Aorta (tissue), 5 donors: Measurements from ENCODE around the gene TAF6. TPM values are rescaled to one million over a fixed set of nuclear protein-coding genes. Genes with fewer than 3 reads are reported as not detected.
A peak's percentile ranks its signal among the peaks of the same experiment; 100 is the strongest.

Experiments used
- ATAC-seq: fragments of 200-7000 bp; cut with Tn5 transposase; one replicate; pipeline ENCODE4 v1.9.1; 2022; ENCODE audit warnings: moderate library complexity; ENCODE audit not compliant: low FRiP score
- DNase-seq, 2 donors: peaks; one replicate each; pipeline ENCODE4 v3.0.0-alpha.2; 2020
- H3K27ac ChIP-seq, 2 donors: one replicate each; pipeline ENCODE4 v1.5.1; 2013; ENCODE audit warnings: low read length in 2 of 2, mild to moderate bottlenecking in 2 of 2, moderate library complexity in 2 of 2, control low read depth in 1 of 2, inconsistent platforms in 1 of 2, low read depth in 1 of 2
- H3K27me3 ChIP-seq, 2 donors: one replicate each; pipeline ENCODE4 v1.6.1; 2013; ENCODE audit warnings: control low read depth in 1 of 2, low read length in 1 of 2, mild to moderate bottlenecking in 1 of 2, moderate library complexity in 1 of 2; ENCODE audit not compliant: insufficient read depth in 2 of 2, control insufficient read depth in 1 of 2
- H3K36me3 ChIP-seq, 2 donors: one replicate each; pipeline ENCODE4 v1.6.1; 2013; ENCODE audit warnings: control low read depth in 1 of 2, low read length in 1 of 2, mild to moderate bottlenecking in 1 of 2; ENCODE audit not compliant: insufficient read depth in 2 of 2, control insufficient read depth in 1 of 2
- H3K4me1 ChIP-seq, 2 donors: one replicate each; pipeline ENCODE4 v1.6.1; 2013; ENCODE audit warnings: low read length in 2 of 2, control low read depth in 1 of 2, mild to moderate bottlenecking in 1 of 2, moderate library complexity in 1 of 2; ENCODE audit not compliant: insufficient read depth in 2 of 2, control insufficient read depth in 1 of 2
- H3K4me3 ChIP-seq, 2 donors: one replicate each; pipeline ENCODE4 v1.5.1; 2013; ENCODE audit warnings: low read length in 2 of 2, control low read depth in 1 of 2, mild to moderate bottlenecking in 1 of 2
- H3K9me3 ChIP-seq: one replicate; pipeline ENCODE4 v1.6.1; 2013; ENCODE audit warnings: mild to moderate bottlenecking, low read length; ENCODE audit not compliant: control insufficient read depth
- WGBS, 2 donors: extraction: QIAGEN DNeasy Blood & Tissue Kit; methylation state at CpG; one replicate each; pipeline ENCODE4 v1.1.7; 2013; 5-methylcytosine and 5-hydroxymethylcytosine counted together
- intact Hi-C, 2 donors: fragments of 100-400 bp; cut with DNase I; formaldehyde crosslinking; loops; one replicate each; pipeline versions ENCODE4 v1.14.2 to v1.15.0; 2022
- polyA plus RNA-seq, 2 donors: library from polyadenylated mRNA; stranded (reverse); fragments of 200-250 nt; gene quantifications; one replicate each; pipeline ENCODE4 v1.2.3, GENCODE V29; 2013
- total RNA-seq, 2 donors: library from RNA; stranded (reverse); fragmentation: NEBNext Ultra II Directional; extraction: Animal tissue kit (Norgen Biotek cat#: 25700); gene quantifications; one replicate each; pipeline ENCODE4 v1.2.1, GENCODE V29; 2021
- donor health status: healthy with polysubstance abuse.
- donor health status: Bipolar disorder and iron deficiency.
- donor health status: DM: no; HTN: no; CAD: no.
- donor health status: DM: no; HTN: no; CAD: no.
- donor health status: DM: yes; HTN: yes; CAD: no.

The TAF6 gene
- total and polyA plus RNA-seq, 4 donors, result 24.2 to 39.3 (median 35.2) TPM

DNA sequence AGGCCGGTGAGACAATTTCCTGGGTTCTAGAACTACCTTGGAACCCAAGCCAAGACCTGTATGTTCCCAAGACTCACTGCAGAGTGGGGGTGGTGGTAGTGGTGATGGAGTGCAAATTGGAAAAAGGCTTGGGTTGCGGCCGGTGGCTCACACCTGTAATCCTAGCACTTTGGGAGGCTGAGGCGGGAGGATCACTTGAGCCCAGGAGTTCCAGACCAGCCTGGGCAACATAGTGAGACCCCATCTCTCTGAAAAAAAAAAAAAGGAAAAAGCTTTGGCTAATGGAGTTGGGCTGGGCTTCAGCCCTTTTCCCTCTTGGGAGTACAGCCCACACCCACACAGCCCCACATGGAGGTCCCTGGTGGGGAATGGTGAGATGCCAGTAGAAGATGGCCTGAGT is 13.6 kb downstream of the TAF6 start:
- peaks cover 0 to 7% of the 10 kb centered on the region in 2 donors for H3K36me3 ChIP-seq
- intact Hi-C loops, result no loop called here
- H3K27ac ChIP-seq, result no peak overlapping the region
- H3K4me1 ChIP-seq, result no peaks in the 10 kb centered on the region
- no peaks in the 10 kb centered on the region for H3K27me3 ChIP-seq
- no peaks in the 10 kb centered on the region for H3K9me3 ChIP-seq
- WGBS, 2 donors, result 91 to 94% methylated on average over 4 of the region's 4 CpGs
- ATAC-seq, result no peak
- no peak for DNase-seq
- no peak overlapping the region for H3K4me3 ChIP-seq

- no peaks in the 10 kb centered on the region for H3K9me3 ChIP-seq
- peaks cover 0 to 5% of the 10 kb centered on the region in 2 donors for H3K36me3 ChIP-seq
- H3K4me3 ChIP-seq, result no peak overlapping the region
- H3K4me1 ChIP-seq, result no peaks in the 10 kb centered on the region
- ATAC-seq (no peak), DNase-seq (no peak)
- WGBS, 2 donors, result 78 to 80% methylated on average over 16 to 17 of the region's 17 CpGs
- intact Hi-C loops, result no loop called here
- no peak overlapping the region for H3K27ac ChIP-seq
- H3K27me3 ChIP-seq, result no peaks in the 10 kb centered on the region
Measured at GRCh38 chr7:100102950-100103840, 16.0 kb downstream of the TAF6 start.

- DNase-seq (peak; percentile 99 to 100), ATAC-seq (peak; percentile 97)
- Histone ChIP-seq H3K4me3 (peak within 1 kb of the TSS; percentile 81 to 88), H3K4me1 (no peaks in the 10 kb centered on the region), H3K27me3 (no peaks in the 10 kb centered on the region), H3K9me3 (no peaks in the 10 kb centered on the region), H3K36me3 (peaks cover 0 to 4% of the 10 kb centered on the region in 2 donors), H3K27ac (peak within 1 kb of the TSS in 1 of 2 donors; percentile 49)
- WGBS, 2 donors, result 0 to 1% methylated on average over 71 to 80 of the region's 80 CpGs
- intact Hi-C loops, result loop anchor here in 1 of 2 donors (2.0 kb wide), 2 partner anchors 18 to 26 kb away; partner anchors contain the start of genes CNPY4, MBLAC1 and TAF6
Measured at GRCh38 chr7:100101016-100101862, 17.9 kb downstream of the TAF6 start, which contains the start of the genes AP4M1 and MCM7. AP4M1 (plus strand) TSS chr7:100101643; CDS start chr7:100101715, 72 bp downstream. MCM7 (minus strand) TSS chr7:100101397; CDS start chr7:100101294, 103 bp downstream.

DNA sequence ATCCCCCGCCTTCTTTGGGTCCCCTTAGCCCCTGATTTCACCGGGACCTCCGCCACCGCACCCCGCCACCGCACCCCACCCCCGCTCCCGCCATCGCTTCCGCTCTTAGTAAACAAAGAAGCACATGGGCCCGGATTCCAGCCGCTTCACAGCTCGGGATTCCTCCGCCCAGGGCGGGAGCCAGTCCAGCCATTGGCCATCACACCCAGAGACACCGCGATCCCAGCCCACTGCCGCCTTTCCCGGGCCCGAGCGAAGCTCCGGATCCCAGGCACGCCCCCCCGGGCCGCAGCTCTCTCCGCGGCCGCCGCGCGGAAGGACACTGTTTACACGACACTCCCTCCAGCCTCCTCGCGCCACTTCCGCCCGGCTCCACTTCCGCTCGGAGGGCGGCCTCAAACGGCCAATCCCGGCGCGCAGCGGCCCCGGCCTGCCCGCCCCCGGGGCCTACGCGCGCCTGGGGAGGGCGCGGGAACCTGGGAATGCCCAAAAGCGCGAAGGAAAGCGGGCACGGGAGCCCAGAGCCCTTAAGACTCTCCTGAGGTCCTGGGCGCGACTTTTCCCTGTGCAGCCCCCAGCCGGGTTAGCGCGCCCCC is 18.6 kb downstream of the TAF6 start:
- intact Hi-C loops, result loop anchor here in 1 of 2 donors (1.0 to 2.0 kb wide), 3 partner anchors 18 to 51 kb away; partner anchors contain the start of genes CNPY4, MBLAC1, TAF6 and ZSCAN21
- Histone ChIP-seq H3K27me3 (no peaks in the 10 kb centered on the region), H3K4me1 (no peaks in the 10 kb centered on the region), H3K9me3 (no peaks in the 10 kb centered on the region), H3K27ac (no peak overlapping the region), H3K4me3 (peak overlapping the region; percentile 81 to 88), H3K36me3 (peaks cover 0 to 1% of the 10 kb centered on the region in 2 donors)
- DNase-seq (peak; percentile 96 to 98), ATAC-seq (peak; percentile 96)
- WGBS, 2 donors, result 0% methylated on average over 55 to 61 of the region's 61 CpGs

GRCh38 chr7:100099452-100099851 is 19.7 kb downstream of the TAF6 start:
- intact Hi-C loops, result no loop called here
- Histone ChIP-seq H3K27me3 (no peaks in the 10 kb centered on the region), H3K9me3 (no peaks in the 10 kb centered on the region), H3K4me3 (peak overlapping the region in 1 of 2 donors; percentile 88), H3K4me1 (no peaks in the 10 kb centered on the region), H3K27ac (no peak overlapping the region), H3K36me3 (peaks cover 0 to 1% of the 10 kb centered on the region in 2 donors)
- DNase-seq (no peak), ATAC-seq (no peak)
- 75 to 79% methylated on average over 12 of the region's 12 CpGs for WGBS, 2 donors

- Histone ChIP-seq H3K27ac (no peak overlapping the region), H3K36me3 (peaks cover 0 to 1% of the 10 kb centered on the region in 2 donors), H3K9me3 (no peaks in the 10 kb centered on the region), H3K4me1 (no peaks in the 10 kb centered on the region), H3K27me3 (no peaks in the 10 kb centered on the region), H3K4me3 (no peak overlapping the region)
- ATAC-seq (no peak), DNase-seq (no peak)
- WGBS, 2 donors, result 82 to 83% methylated on average over 10 of the region's 10 CpGs
- intact Hi-C loops, result no loop called here
Measured at GRCh38 chr7:100098913-100099312, 20.2 kb downstream of the TAF6 start.

DNA sequence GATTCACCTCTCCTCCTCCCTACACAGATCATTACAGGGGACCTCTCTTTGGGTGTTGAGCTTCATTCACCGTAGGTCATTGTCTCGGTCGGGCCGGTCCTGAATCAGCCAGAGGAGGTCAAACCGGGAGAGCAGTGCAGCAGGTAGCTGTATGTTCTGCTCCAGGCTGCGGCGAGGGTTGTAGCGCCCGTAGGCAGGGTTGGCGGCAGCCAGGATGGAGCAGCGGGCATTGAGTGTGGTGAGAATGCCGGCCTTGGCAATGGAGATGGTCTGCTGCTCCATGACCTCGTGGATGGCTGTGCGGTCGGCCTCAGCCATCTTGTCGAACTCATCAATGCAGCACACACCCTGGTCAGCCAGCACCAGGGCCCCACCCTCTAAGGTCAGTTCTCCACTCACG is 23.5 kb downstream of the TAF6 start:
- Histone ChIP-seq H3K27me3 (no peaks in the 10 kb centered on the region), H3K9me3 (no peaks in the 10 kb centered on the region), H3K4me3 (no peak overlapping the region), H3K27ac (no peak overlapping the region), H3K36me3 (peaks cover 0 to 10% of the 10 kb centered on the region in 2 donors), H3K4me1 (no peaks in the 10 kb centered on the region)
- no peak for DNase-seq
- 91 to 94% methylated on average over 17 of the region's 17 CpGs for WGBS, 2 donors
- intact Hi-C loops, result no loop called here
- no peak for ATAC-seq

- intact Hi-C loops, result no loop called here
- ATAC-seq, result no peak
- H3K9me3 ChIP-seq, result no peaks in the 10 kb centered on the region
- H3K27me3 ChIP-seq, result no peaks in the 10 kb centered on the region
- H3K27ac ChIP-seq, result no peak overlapping the region
- 77 to 82% methylated on average over 9 of the region's 9 CpGs for WGBS, 2 donors
- no peaks in the 10 kb centered on the region for H3K4me1 ChIP-seq
- DNase-seq, result no peak
- H3K4me3 ChIP-seq, result no peak overlapping the region
- peaks cover 0 to 10% of the 10 kb centered on the region in 2 donors for H3K36me3 ChIP-seq
Measured at GRCh38 chr7:100095289-100095688, 23.9 kb downstream of the TAF6 start.
